ENCODE data around the gene IRF6. TPM values are rescaled to one million over a fixed set of nuclear protein-coding genes. Genes with fewer than 3 reads are reported as not detected.
A peak's percentile ranks its signal among the peaks of the same experiment; 100 is the strongest.

Gene IRF6
- polyA plus RNA-seq, 1 donor from 2014 or later = 0.93 TPM

DNA sequence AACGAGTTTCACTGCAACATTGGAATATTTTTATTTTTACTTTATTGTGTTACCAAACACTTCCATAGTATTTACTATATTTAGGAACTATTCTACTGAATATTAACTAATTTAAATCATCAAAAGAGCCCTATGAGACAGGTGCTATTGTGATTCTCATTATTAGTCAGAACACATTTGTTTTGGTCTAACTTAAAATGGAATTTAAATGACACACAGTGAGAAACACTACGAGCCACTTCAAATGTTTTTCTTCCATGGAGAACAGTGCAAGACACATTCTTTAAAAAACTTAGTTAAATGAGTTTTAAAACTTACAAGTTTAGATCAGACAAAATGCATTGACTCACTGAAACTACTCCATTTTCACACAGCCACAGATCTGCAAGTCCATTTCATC is 56.7 kb downstream of the IRF6 start:
- Mint-ChIP-seq H3K27me3 (no peaks in the 10 kb centered on the region), H3K27ac (peak overlapping the region in 1 of 3 donors; percentile 5), H3K9me3 (no peaks in the 10 kb centered on the region), H3K36me3 (no peaks in the 10 kb centered on the region), H3K4me3 (no peak overlapping the region), H3K4me1 (peaks cover 24 to 32% (median 31%) of the 10 kb centered on the region in 3 donors)

DNA sequence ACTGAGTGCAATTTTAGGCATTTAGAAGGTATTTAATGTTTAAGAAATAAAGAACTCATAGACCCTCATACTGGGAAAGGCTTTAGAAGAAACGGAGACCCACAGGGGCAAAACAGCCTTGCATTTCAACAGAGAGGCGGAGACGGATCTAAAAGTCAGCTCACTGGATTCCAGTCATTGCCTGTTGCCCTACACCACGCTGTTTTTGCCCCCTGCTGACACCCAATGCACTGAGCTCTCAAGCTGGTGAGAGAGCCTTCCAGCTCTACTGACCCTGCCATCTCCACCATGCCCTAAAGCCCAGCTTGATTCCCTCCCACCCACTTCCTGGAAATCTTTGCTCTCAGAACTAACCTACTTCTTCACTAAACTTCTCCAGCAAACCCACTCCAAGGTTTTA is 57.3 kb downstream of the IRF6 start:
- Mint-ChIP-seq H3K27ac (peak overlapping the region in 2 of 3 donors; percentile 45 to 68), H3K4me1 (peaks cover 24 to 34% (median 31%) of the 10 kb centered on the region in 3 donors), H3K27me3 (no peaks in the 10 kb centered on the region), H3K9me3 (no peaks in the 10 kb centered on the region), H3K36me3 (no peaks in the 10 kb centered on the region), H3K4me3 (peak overlapping the region in 1 of 4 donors; percentile 62)

DNA sequence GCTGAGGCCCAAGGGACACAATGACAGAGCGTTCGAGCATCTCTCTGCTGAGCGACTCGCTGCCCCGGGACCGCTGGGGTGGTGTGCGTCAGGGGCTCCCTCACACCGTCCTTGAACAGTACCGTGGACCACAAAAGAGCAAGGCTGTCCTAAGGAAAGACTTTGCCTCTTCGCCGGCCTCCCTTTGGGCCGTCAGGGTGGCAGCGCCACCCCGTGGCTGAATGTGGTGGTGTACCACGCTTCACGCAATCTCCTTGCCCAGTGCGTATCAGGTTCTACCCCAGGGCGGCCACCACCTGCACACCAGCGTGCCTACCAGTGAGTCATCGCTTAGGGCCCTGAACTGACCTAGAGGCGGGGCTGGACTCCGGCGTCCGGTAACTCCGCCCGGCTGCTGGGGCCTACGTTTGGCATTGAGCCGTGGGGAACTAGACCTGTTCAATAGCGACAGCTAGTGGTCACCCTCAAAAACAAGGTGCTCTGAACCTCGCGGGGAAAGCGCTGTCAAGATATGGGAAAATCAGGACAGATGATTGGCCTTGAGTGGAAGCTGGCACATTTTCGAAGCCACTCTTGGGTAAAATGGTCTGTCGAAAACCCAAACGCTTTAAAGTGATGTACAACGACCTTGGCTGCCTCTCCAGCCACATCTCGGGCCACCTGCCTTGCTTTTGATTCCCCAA is 58.2 kb downstream of the IRF6 start:
- peaks cover 24 to 36% (median 35%) of the 10 kb centered on the region in 3 donors for H3K4me1 Mint-ChIP-seq
- H3K36me3 Mint-ChIP-seq = no peaks in the 10 kb centered on the region
- no peaks in the 10 kb centered on the region for H3K9me3 Mint-ChIP-seq
- peak overlapping the region; percentile 68 to 82 (median 71) for H3K27ac Mint-ChIP-seq
- H3K27me3 Mint-ChIP-seq = no peaks in the 10 kb centered on the region
- H3K4me3 Mint-ChIP-seq = peak overlapping the region; percentile 62 to 94 (median 86)

DNA sequence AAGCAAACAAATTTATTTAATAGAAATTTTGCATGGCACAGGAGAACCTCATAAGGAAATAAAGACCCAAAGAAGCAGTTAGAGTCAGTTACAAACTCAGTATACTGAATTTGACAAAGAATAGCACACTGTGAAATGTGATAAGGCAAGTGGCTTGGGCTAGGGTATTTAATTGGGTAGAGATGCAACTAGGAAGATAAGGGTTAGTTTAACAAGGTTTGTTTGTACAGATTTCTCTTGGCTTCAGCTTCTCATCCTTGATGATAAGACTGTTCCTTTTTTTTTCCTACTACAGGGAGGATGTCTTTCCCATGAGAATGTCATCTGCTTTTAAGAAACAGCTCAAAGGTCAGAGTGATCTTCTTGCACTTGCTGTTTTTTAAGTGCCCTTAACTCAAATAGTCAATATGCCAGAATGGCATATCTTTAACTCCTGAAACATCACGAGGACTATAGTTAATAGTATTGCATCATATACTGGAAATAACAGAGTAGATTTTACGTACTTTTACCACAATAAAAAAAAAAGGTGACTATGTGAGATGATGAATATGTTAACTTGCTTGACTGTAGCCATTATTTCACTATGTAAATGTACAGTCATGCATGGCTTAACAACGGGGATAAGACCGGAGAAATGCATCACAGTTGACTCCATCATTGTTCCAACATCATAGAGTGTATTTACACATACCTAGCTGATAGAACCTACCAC is 59.3 kb downstream of the IRF6 start:
- no peaks in the 10 kb centered on the region for H3K9me3 Mint-ChIP-seq
- H3K4me1 Mint-ChIP-seq = peaks cover 18 to 28% (median 28%) of the 10 kb centered on the region in 3 donors
- peak overlapping the region in 1 of 4 donors; percentile 27 for H3K4me3 Mint-ChIP-seq
- H3K27ac Mint-ChIP-seq = peak overlapping the region in 1 of 3 donors; percentile 35
- H3K27me3 Mint-ChIP-seq = no peaks in the 10 kb centered on the region
- H3K36me3 Mint-ChIP-seq = no peaks in the 10 kb centered on the region

DNA sequence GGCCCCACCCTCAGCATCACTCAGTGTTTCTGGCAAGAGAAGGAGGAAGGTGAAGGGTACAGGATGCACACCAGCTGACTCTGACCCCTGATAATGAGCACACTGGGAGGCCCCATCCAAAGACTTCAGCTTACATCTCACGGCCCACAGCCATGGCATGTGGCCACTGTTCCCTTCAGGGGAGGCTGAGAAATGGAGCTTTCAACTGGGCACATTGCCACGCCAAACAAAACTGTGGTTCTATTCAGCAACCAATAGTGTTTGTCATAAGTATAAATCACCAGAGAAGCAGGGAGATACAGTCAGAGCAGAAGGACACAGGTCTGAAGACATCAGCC is 62.8 kb downstream of the IRF6 start:
- no peaks in the 10 kb centered on the region for H3K36me3 Mint-ChIP-seq
- H3K27ac Mint-ChIP-seq = no peak overlapping the region
- no peak overlapping the region for H3K4me3 Mint-ChIP-seq
- peaks cover 0 to 2% (median 0%) of the 10 kb centered on the region in 3 donors for H3K9me3 Mint-ChIP-seq
- H3K4me1 Mint-ChIP-seq = peaks cover 11 to 15% (median 13%) of the 10 kb centered on the region in 3 donors
- peaks cover 3% of the 10 kb centered on the region for H3K27me3 Mint-ChIP-seq

DNA sequence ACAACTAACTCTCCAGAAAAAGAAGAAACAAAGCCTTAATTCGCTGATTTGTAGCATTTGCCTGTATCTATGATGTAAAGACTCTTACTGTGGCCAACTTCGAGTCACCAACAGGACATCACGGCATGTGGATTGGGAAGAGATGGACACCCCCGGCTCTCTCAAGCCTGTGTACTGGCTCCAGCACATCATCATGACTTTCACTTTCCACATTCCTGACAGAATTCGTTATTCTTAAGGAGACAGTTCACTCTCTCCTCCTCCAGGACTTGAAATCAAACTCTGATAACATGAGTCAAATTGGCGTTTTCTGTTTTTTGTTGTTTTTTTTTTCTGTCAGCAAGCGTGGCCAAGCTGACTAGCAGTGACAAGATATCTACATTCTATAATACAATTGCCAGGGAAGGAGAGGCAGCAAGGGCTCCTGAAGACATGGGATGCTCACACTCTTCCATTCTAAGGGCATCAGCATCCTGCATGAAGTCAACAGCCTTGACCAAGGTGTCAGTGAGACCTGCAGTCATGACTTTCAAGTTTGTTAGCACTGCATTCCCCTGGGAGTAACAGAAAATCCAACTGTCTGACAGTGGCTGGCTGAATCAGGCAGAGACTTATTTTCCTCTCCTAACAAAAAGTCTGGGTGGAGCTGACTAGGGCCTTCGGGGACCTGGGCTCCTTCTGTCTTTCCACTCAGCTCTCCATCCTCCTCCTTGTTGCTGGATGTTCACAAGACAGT is 63.4 kb downstream of the IRF6 start:
- Mint-ChIP-seq H3K27ac (peak overlapping the region in 1 of 3 donors; percentile 9), H3K9me3 (peaks cover 0 to 2% (median 0%) of the 10 kb centered on the region in 3 donors), H3K4me1 (peaks cover 6 to 10% (median 9%) of the 10 kb centered on the region in 3 donors), H3K36me3 (no peaks in the 10 kb centered on the region), H3K27me3 (peaks cover 3% of the 10 kb centered on the region), H3K4me3 (no peak overlapping the region)

DNA sequence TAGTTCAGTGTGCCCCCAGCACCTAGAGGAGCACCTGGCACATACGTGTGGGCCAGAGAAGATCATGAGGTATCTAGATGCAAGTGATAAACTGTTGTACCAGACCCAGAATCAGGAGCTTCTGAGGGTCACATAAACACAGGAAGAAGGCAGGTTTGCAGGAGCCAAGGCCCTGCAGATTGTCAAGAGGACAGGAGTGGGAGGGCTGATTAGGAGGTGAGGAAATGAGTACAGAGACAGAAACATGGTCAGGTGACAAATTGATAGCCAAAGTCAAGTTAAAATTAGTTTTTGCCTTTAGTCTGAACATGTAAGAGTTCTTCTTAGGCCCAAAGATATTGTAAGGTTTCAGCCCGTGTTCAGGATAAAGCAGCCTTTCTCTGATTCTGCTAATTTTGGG is 64.1 kb downstream of the IRF6 start:
- peaks cover 3 to 7% (median 5%) of the 10 kb centered on the region in 3 donors for H3K4me1 Mint-ChIP-seq
- H3K4me3 Mint-ChIP-seq = no peak overlapping the region
- no peak overlapping the region for H3K27ac Mint-ChIP-seq
- peaks cover 2% of the 10 kb centered on the region for H3K36me3 Mint-ChIP-seq
- peaks cover 3% of the 10 kb centered on the region for H3K27me3 Mint-ChIP-seq
- H3K9me3 Mint-ChIP-seq = peaks cover 0 to 2% (median 0%) of the 10 kb centered on the region in 3 donors

DNA sequence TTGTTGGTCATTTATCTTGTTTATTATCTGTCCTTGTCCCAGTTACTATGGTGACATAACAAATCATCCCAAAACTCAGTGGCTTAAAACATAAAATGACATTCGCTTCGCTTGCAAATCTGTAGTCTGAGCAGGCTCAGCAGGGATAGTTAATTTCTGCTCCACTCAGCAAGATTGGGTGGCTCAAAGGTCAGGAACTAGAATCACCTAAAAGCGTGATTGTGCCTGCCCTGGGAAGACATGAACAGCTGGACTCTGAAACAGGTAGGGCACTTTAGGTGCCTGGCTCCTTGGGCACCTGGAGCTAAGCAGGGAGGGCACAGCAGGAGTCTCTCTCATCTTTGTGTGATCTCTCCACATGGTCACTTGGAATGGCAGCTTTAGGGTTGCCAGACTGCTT is 64.7 kb downstream of the IRF6 start:
- Mint-ChIP-seq H3K9me3 (peaks cover 0 to 2% (median 0%) of the 10 kb centered on the region in 3 donors), H3K36me3 (peaks cover 2% of the 10 kb centered on the region), H3K4me3 (no peak overlapping the region), H3K4me1 (peaks cover 0 to 7% (median 3%) of the 10 kb centered on the region in 3 donors), H3K27me3 (peaks cover 3% of the 10 kb centered on the region), H3K27ac (no peak overlapping the region)

DNA sequence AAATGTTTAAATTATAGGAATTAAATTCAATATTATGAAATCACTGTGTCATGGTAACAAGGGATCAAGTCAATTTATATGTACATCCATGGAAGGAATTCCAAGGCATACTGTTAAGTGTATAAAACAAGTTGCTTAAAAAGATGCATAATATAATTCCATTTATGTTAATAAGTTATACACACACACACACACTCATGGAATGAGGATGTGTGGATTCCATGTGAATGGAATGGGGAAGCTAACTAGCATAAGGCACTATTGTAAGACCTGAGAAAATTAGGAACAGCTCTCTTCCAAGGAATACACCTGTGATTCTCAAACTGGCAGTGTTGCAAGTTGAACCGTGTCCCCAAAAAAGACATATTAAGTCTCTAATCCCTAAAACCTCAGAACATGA is 67.7 kb downstream of the IRF6 start:
- peaks cover 2% of the 10 kb centered on the region for H3K36me3 Mint-ChIP-seq
- H3K4me3 Mint-ChIP-seq = no peak overlapping the region
- H3K27ac Mint-ChIP-seq = no peak overlapping the region
- peaks cover 0 to 8% (median 7%) of the 10 kb centered on the region in 3 donors for H3K4me1 Mint-ChIP-seq
- peaks cover 0 to 2% (median 0%) of the 10 kb centered on the region in 3 donors for H3K9me3 Mint-ChIP-seq
- H3K27me3 Mint-ChIP-seq = peaks cover 3% of the 10 kb centered on the region

DNA sequence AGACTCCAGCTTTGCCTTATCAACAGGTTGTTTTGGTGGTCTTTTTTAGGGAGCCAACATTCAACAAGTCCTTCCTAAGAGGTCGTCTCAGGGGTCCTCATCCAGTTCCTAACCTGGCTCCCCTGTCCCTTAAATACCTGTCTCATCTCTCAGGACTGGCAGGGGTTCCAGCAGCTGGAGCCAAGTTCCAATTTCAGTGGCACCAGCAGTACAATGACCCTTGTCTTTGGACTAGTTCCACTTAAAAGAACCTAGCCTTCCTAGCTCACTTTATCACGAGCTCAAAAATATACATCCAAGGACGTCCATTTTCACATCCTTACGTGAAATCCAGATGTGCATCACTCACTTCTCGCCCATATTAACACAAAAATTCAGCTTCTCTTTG is 68.8 kb downstream of the IRF6 start:
- H3K27ac Mint-ChIP-seq = no peak overlapping the region
- H3K9me3 Mint-ChIP-seq = peaks cover 0 to 2% (median 0%) of the 10 kb centered on the region in 3 donors
- peaks cover 0 to 7% (median 1%) of the 10 kb centered on the region in 3 donors for H3K4me1 Mint-ChIP-seq
- no peak overlapping the region for H3K4me3 Mint-ChIP-seq
- peaks cover 3% of the 10 kb centered on the region for H3K27me3 Mint-ChIP-seq
- peaks cover 2% of the 10 kb centered on the region for H3K36me3 Mint-ChIP-seq

DNA sequence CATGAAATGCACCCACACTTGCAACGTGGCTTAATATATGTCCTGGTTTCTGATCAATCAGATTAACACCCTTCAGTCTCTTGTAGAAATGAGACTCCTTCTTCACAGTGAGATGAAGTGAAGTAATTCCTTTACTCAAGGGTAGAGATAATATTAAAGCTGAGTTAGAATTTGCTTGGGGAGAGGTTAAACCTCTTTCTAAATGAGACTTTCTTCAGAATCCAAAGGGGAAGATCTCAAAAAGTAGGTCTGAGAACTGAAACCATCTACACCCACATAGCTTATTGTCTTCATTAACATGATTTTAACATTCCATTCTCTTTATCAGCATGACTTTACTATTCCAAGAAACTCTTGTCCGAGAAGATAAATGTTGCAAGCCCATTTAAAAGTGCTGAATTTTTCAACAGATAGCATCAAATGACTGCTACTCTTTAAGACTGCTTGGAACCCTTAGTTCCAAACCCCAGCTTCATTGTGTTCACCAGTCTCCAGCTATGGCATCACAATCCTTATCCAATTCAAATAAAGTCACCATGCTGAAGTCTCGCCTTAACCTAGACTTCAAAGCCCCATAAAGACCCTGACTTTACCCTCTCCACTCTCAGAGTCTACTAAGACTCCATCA is 69.3 kb downstream of the IRF6 start:
- Mint-ChIP-seq H3K9me3 (peaks cover 0 to 2% (median 0%) of the 10 kb centered on the region in 3 donors), H3K36me3 (peaks cover 2% of the 10 kb centered on the region), H3K27me3 (peaks cover 3% of the 10 kb centered on the region), H3K4me3 (no peak overlapping the region), H3K4me1 (peaks cover 0 to 7% (median 1%) of the 10 kb centered on the region in 3 donors), H3K27ac (no peak overlapping the region)

Other genes starting within 250 kb of the IRF6 start
- gene CAMK1G, start 222.4 kb downstream of the IRF6 start, polyA plus RNA-seq = not detected
- gene LAMB3, start 153.7 kb downstream of the IRF6 start, polyA plus RNA-seq = not detected
- 0.38 TPM for gene G0S2, start 130.7 kb downstream of the IRF6 start, polyA plus RNA-seq
- not detected for gene HSD11B1, start 101.3 kb downstream of the IRF6 start, polyA plus RNA-seq
- 240 TPM for gene TRAF3IP3, start 50.1 kb downstream of the IRF6 start, polyA plus RNA-seq
- gene C1orf74, start 21.6 kb downstream of the IRF6 start, polyA plus RNA-seq = 0.78 TPM
- 4.4 TPM for gene UTP25, start 21.8 kb upstream of the IRF6 start, polyA plus RNA-seq
- not detected for gene SYT14, start 132.1 kb upstream of the IRF6 start, polyA plus RNA-seq